H9 (cell line): ENCODE results near the gene PIGX. TPM values are rescaled to one million over a fixed set of nuclear protein-coding genes. Genes with fewer than 3 reads are reported as not detected.

Source experiments
- DNase-seq: peaks from one replicate; pipeline ENCODE4 v3.0.0-alpha.2; 2017
- H2AFZ ChIP-seq: one replicate; pipeline ENCODE4 v1.6.1; 2013; ENCODE audit warnings: mild to moderate bottlenecking, low read length, control low read depth, moderate library complexity
- H2AK5ac ChIP-seq: 2 replicates; pipeline ENCODE4 v1.6.1; 2013; ENCODE audit warnings: low read length, control low read depth, mixed read lengths; ENCODE audit not compliant: insufficient read length
- H2BK120ac ChIP-seq: one replicate; pipeline ENCODE4 v1.6.1; 2013; ENCODE audit warnings: low read depth, mild to moderate bottlenecking, low read length, control low read depth, inconsistent platforms; ENCODE audit not compliant: poor library complexity, severe bottlenecking
- H2BK12ac ChIP-seq: 2 replicates; pipeline ENCODE4 v1.6.1; 2013; ENCODE audit warnings: low read length, control low read depth, mixed read lengths, low read depth; ENCODE audit not compliant: insufficient read length
- H2BK15ac ChIP-seq: 2 replicates; pipeline ENCODE4 v1.6.1; 2013; ENCODE audit warnings: low read depth, low read length, control low read depth
- H2BK20ac ChIP-seq: one replicate; pipeline ENCODE4 v1.6.1; 2013; ENCODE audit warnings: low read depth, mild to moderate bottlenecking, low read length, control low read depth, inconsistent platforms; ENCODE audit not compliant: poor library complexity, severe bottlenecking
- H2BK5ac ChIP-seq: 2 replicates; pipeline ENCODE4 v1.6.1; 2013; ENCODE audit warnings: low read length, control low read depth, mixed read lengths; ENCODE audit not compliant: insufficient read length
- H3K14ac ChIP-seq: 2 replicates; pipeline ENCODE4 v1.6.1; 2013; ENCODE audit warnings: low read length, control low read depth; ENCODE audit not compliant: insufficient read depth
- H3K18ac ChIP-seq: 2 replicates; pipeline ENCODE4 v1.6.1; 2013; ENCODE audit warnings: low read depth, mild to moderate bottlenecking, mixed read lengths, low read length, control low read depth; ENCODE audit not compliant: insufficient read length
- H3K23ac ChIP-seq: 2 replicates; pipeline ENCODE4 v1.6.1; 2013; ENCODE audit warnings: low read length, control low read depth, mixed read lengths, low read depth; ENCODE audit not compliant: insufficient read length
- H3K23me2 ChIP-seq: 2 replicates; pipeline ENCODE4 v1.6.1; 2013; ENCODE audit warnings: low read depth, mild to moderate bottlenecking, mixed read lengths, low read length, control low read depth; ENCODE audit not compliant: insufficient read length, poor library complexity, severe bottlenecking
- H3K27ac ChIP-seq: 2 replicates; pipeline ENCODE4 v1.5.1; 2013; ENCODE audit warnings: low read length, control low read depth, mixed read lengths, low read depth; ENCODE audit not compliant: insufficient read length
- H3K27me3 ChIP-seq: 2 replicates; pipeline ENCODE4 v1.6.1; 2013; ENCODE audit warnings: low read length, control low read depth, inconsistent platforms; ENCODE audit not compliant: insufficient read depth
- H3K4ac ChIP-seq: 2 replicates; pipeline ENCODE4 v1.6.1; 2013; ENCODE audit warnings: low read depth, mild to moderate bottlenecking, control low read depth, inconsistent platforms, low read length, moderate library complexity
- H3K4me1 ChIP-seq: 2 replicates; pipeline ENCODE4 v1.6.1; 2013; ENCODE audit warnings: low read length, control low read depth, inconsistent platforms; ENCODE audit not compliant: insufficient read depth
- H3K4me2 ChIP-seq: 2 replicates; pipeline ENCODE4 v1.6.1; 2013; ENCODE audit warnings: low read length, control low read depth, mixed read lengths; ENCODE audit not compliant: insufficient read length, insufficient read depth
- H3K56ac ChIP-seq: 2 replicates; pipeline ENCODE4 v1.6.1; 2013; ENCODE audit warnings: low read depth, mild to moderate bottlenecking, mixed read lengths, low read length, control low read depth; ENCODE audit not compliant: insufficient read length
- H3K79me1 ChIP-seq: 2 replicates; pipeline ENCODE4 v1.6.1; 2013; ENCODE audit warnings: low read depth, mild to moderate bottlenecking, moderate library complexity, low read length, control low read depth, inconsistent platforms; ENCODE audit not compliant: insufficient read depth, poor library complexity, severe bottlenecking
- H3K79me2 ChIP-seq: 2 replicates; pipeline ENCODE4 v1.6.1; 2013; ENCODE audit warnings: low read length, control low read depth, inconsistent platforms; ENCODE audit not compliant: insufficient read depth
- H3K9ac ChIP-seq: 2 replicates; pipeline ENCODE4 v1.6.1; 2013; ENCODE audit warnings: low read length, control low read depth, mixed read lengths; ENCODE audit not compliant: insufficient read length; ENCODE audit errors: extremely low read depth
- H3K9me3 ChIP-seq: one replicate; pipeline ENCODE4 v1.6.1; 2013; ENCODE audit warnings: low read depth, low read length, inconsistent platforms; ENCODE audit not compliant: control insufficient read depth
- H3T11ph ChIP-seq: one replicate; pipeline ENCODE4 v1.6.1; 2013; ENCODE audit warnings: mild to moderate bottlenecking, low read length, control low read depth, inconsistent platforms
- H4K20me1 ChIP-seq: one replicate; pipeline ENCODE4 v1.6.1; 2013; ENCODE audit not compliant: control insufficient read depth, insufficient read length, insufficient read depth
- H4K5ac ChIP-seq: 2 replicates; pipeline ENCODE4 v1.6.1; 2013; ENCODE audit warnings: low read depth, mild to moderate bottlenecking, mixed read lengths, low read length, control low read depth; ENCODE audit not compliant: insufficient read length
- H4K8ac ChIP-seq: replicated peaks from 2 replicates; pipeline ENCODE4 v1.6.1; 2013; ENCODE audit warnings: low read length, control low read depth, mixed read lengths, low read depth; ENCODE audit not compliant: insufficient read length
- H4K91ac ChIP-seq: 2 replicates; pipeline ENCODE4 v1.6.1; 2013; ENCODE audit warnings: low read depth, mild to moderate bottlenecking, moderate library complexity, mixed read lengths, low read length, control low read depth; ENCODE audit not compliant: insufficient read length
- H3K27ac Mint-ChIP-seq, 3 experiments: 2 replicates in 2 of 3; 3 replicates in 1 of 3; pipeline ENCODE4 v1.8.0; 2020 to 2021; ENCODE audit warnings: mixed read lengths in 3 of 3, mild to moderate bottlenecking in 1 of 3, moderate library complexity in 1 of 3
- H3K27me3 Mint-ChIP-seq: 2 replicates; pipeline ENCODE4 v1.8.0; 2021; ENCODE audit warnings: low read depth, mild to moderate bottlenecking, moderate library complexity, mixed read lengths
- H3K36me3 Mint-ChIP-seq, 3 experiments: 2 replicates in 2 of 3; 3 replicates in 1 of 3; pipeline ENCODE4 v1.8.0; 2020 to 2021; ENCODE audit warnings: low read depth in 3 of 3, mixed read lengths in 3 of 3; ENCODE audit not compliant: insufficient read depth in 1 of 3
- H3K4me1 Mint-ChIP-seq, 2 experiments: 2 replicates each; pipeline ENCODE4 v1.8.0; 2020; ENCODE audit warnings: mixed read lengths in 2 of 2
- H3K4me3 Mint-ChIP-seq, 2 experiments: 2 replicates in 1 of 2; 3 replicates in 1 of 2; pipeline ENCODE4 v1.8.0; 2020 to 2021; ENCODE audit warnings: mild to moderate bottlenecking in 2 of 2, mixed read lengths in 2 of 2, moderate library complexity in 1 of 2
- H3K9me3 Mint-ChIP-seq, 2 experiments: 2 replicates in 1 of 2; 3 replicates in 1 of 2; pipeline ENCODE4 v1.8.0; 2020; ENCODE audit warnings: mild to moderate bottlenecking in 2 of 2, mixed read lengths in 2 of 2, moderate library complexity in 1 of 2
- CTCF ChIP-seq: fragments of 200-600 bp; sonication (generic); conservative IDR thresholded peaks from 3 replicates; pipeline ENCODE4 v1.8.0; 2021; ENCODE audit warnings: antibody characterized with exemption, mild to moderate bottlenecking
- WGBS: extraction: QIAGEN DNeasy Blood & Tissue Kit; methylation state at CpG from one replicate; pipeline ENCODE4 v1.1.7; 2013; ENCODE audit warnings: missing lambda C conversion rate, low lambda C conversion rate, mixed read lengths; ENCODE audit not compliant: insufficient read length; ENCODE audit errors: extremely low coverage; 5-methylcytosine and 5-hydroxymethylcytosine counted together
- long read RNA-seq: library from polyadenylated mRNA; unstranded; transcript quantifications from one replicate; pipeline ENCODE4 v2.0.0, GENCODE V29; 2020
- total RNA-seq: library from RNA; stranded (reverse); gene quantifications from 2 replicates; pipeline ENCODE4 v1.2.1, GENCODE V29; 2021

The PIGX gene
- total RNA-seq = 18.1 and 20.0 TPM in 2 replicates
- long read RNA-seq, partial matches to known transcripts = 0 of 5 reads
- long read RNA-seq, other reads (novel, unspliced or antisense) = 2 of 5 reads

GRCh38 chr3:196711838-196712513 is at the start of gene PIGX, which contains the start of gene CEP19:
PIGX (plus strand) TSS chr3:196712377.
CEP19 (minus strand) TSS chr3:196712250; CDS start chr3:196708657, 3,593 bp downstream.
- Histone ChIP-seq H3K14ac (peak within 1 kb of the TSS; percentile 17; the same call in 1 of the 2 replicates), H3K79me1 (no peaks in the 10 kb centered on the region), H3K79me2 (no peaks in the 10 kb centered on the region), H3K23me2 (no peaks in the 10 kb centered on the region), H2AK5ac (no peak within 1 kb of the TSS), H3K27ac (no peak within 1 kb of the TSS), H3K18ac (no peak within 1 kb of the TSS), H3K9ac (peak within 1 kb of the TSS; percentile 42), H3K56ac (no peak within 1 kb of the TSS), H3K4me1 (no peaks in the 10 kb centered on the region), H3K4ac (no peak within 1 kb of the TSS), H2BK120ac (no peak within 1 kb of the TSS), H3K23ac (no peak within 1 kb of the TSS), H3K27me3 (no peaks in the 10 kb centered on the region), H3K9me3 (no peaks in the 10 kb centered on the region), H2BK12ac (no peak within 1 kb of the TSS), H2BK20ac (no peak within 1 kb of the TSS), H3K4me2 (peak within 1 kb of the TSS; percentile 69), H2BK15ac (no peak within 1 kb of the TSS), H2AFZ (no peak within 1 kb of the TSS), H4K5ac (no peak within 1 kb of the TSS), H4K8ac (no peak within 1 kb of the TSS), H4K91ac (no peak within 1 kb of the TSS), H3T11ph (no peak within 1 kb of the TSS), H4K20me1 (no peaks in the 10 kb centered on the region), H2BK5ac (no peak within 1 kb of the TSS)
- Mint-ChIP-seq H3K27me3 (peaks cover 9% of the 10 kb centered on the region), H3K4me1 (peaks cover 8 to 9% of the 10 kb centered on the region in 2 experiments), H3K9me3 (no peaks in the 10 kb centered on the region), H3K36me3 (no peaks in the 10 kb centered on the region), H3K27ac (peak within 1 kb of the TSS in 2 of 3 experiments; percentile 49 to 77; a peak in 3 of 7 replicates), H3K4me3 (peak within 1 kb of the TSS; percentile 81 to 93)
- 0 out of 3 replicates have a peak, but pooled peaks have one; percentile 14 for TF ChIP-seq CTCF
- DNase-seq = peak; percentile 66
- no CpG with 5 or more reads among the region's 68 CpGs for WGBS
